ENCODE results near the gene MAGIX.

GRCh38 chrX:49122499-49122898 is 40.1 kb upstream of the MAGIX start:
- no peak for TF ChIP-seq CTCF (IDR thresholded peaks at IDR 0.05)
- no peak for TF ChIP-seq POLR2A (IDR thresholded peaks at IDR 0.05)

Measured in testis (tissue), 2 donors.